ENCODE measurements around the gene MCF2L. TPM values are rescaled to one million over a fixed set of nuclear protein-coding genes. Genes with fewer than 3 reads are reported as not detected.
A peak's percentile ranks its signal among the peaks of the same experiment; 100 is the strongest.

MCF2L gene
- total RNA-seq, 1 donor from 2014 or later: 6.7 TPM

GRCh38 chr13:112961457-112962369 is 7.3 kb upstream of the MCF2L start:
- Mint-ChIP-seq H3K9me3 (ENCODE audit: low read depth) (no peaks in the 10 kb centered on the region), H3K27ac (ENCODE audit: unreplicated experiment) (no peak overlapping the region), H3K4me1 (ENCODE audit: low read depth) (peaks cover 12% of the 10 kb centered on the region), H3K4me3 (ENCODE audit: unreplicated experiment) (no peak overlapping the region), H3K36me3 (ENCODE audit: low read depth) (no peaks in the 10 kb centered on the region), H3K27me3 (ENCODE audit: low read depth) (peaks cover 27% of the 10 kb centered on the region)
- TF ChIP-seq, protein P1, sequence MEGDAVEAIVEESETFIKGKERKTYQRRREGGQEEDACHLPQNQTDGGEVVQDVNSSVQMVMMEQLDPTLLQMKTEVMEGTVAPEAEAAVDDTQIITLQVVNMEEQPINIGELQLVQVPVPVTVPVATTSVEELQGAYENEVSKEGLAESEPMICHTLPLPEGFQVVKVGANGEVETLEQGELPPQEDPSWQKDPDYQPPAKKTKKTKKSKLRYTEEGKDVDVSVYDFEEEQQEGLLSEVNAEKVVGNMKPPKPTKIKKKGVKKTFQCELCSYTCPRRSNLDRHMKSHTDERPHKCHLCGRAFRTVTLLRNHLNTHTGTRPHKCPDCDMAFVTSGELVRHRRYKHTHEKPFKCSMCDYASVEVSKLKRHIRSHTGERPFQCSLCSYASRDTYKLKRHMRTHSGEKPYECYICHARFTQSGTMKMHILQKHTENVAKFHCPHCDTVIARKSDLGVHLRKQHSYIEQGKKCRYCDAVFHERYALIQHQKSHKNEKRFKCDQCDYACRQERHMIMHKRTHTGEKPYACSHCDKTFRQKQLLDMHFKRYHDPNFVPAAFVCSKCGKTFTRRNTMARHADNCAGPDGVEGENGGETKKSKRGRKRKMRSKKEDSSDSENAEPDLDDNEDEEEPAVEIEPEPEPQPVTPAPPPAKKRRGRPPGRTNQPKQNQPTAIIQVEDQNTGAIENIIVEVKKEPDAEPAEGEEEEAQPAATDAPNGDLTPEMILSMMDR (IDR thresholded peaks at IDR 0.05): no peak
- DNase-seq (ENCODE audit: low spot score): peak; percentile 77

- Mint-ChIP-seq H3K4me1 (ENCODE audit: low read depth) (peaks cover 5% of the 10 kb centered on the region), H3K27ac (ENCODE audit: unreplicated experiment) (no peak overlapping the region), H3K27me3 (ENCODE audit: low read depth) (peaks cover 28% of the 10 kb centered on the region), H3K4me3 (ENCODE audit: unreplicated experiment) (no peak overlapping the region), H3K36me3 (ENCODE audit: low read depth) (no peaks in the 10 kb centered on the region), H3K9me3 (ENCODE audit: low read depth) (no peaks in the 10 kb centered on the region)
- TF ChIP-seq, protein P1 (IDR thresholded peaks at IDR 0.05): no peak
- DNase-seq (ENCODE audit: low spot score): peak; percentile 71
Measured at GRCh38 chr13:112962396-112962795, 6.6 kb upstream of the MCF2L start.

DNA sequence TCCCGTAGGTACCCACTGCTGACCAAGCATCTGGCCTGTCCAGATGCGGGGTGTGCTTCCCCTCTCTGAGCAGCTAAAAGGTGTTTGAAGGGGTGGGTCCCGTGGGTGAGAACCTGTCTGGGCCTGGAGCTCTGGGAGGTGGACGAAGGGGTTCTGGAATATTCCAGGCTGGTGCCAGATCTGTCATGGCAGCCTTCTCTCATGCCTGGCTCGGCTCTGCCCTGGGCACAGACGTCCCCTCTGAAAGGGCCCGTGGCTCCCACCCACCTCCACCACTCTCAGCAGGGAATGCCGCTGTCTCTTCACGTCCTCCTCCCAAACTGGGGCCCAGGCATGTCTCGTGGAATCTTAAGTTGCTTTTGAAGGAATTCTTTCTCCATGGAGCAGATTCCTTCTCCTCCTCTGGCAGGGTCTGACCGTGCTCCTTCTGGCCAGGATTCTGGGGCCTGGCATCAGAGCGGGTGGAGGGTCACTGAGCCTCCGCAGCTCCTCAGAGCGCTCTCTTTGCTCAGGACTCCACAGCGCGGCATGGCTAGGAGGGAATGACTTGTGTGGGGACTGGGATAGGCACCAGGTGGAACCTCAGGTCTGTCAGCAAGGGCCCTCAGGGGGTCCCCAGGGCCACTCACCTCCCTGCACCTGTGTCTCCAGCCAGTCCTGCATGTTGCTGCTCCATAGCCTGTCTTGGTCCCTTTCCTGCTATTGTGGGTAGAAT is 5.9 kb upstream of the MCF2L start:
- TF ChIP-seq, protein P1 (IDR thresholded peaks at IDR 0.05): no peak
- no peak for DNase-seq (ENCODE audit: low spot score)

GRCh38 chr13:112963641-112964040 is 5.4 kb upstream of the MCF2L start:
- peak; percentile 75 for DNase-seq (ENCODE audit: low spot score)
- TF ChIP-seq, protein P1 (IDR thresholded peaks at IDR 0.05): no peak
- peaks cover 31% of the 10 kb centered on the region for H3K27me3 Mint-ChIP-seq (ENCODE audit: low read depth)
- H3K4me3 Mint-ChIP-seq (ENCODE audit: unreplicated experiment): no peak overlapping the region
- no peaks in the 10 kb centered on the region for H3K9me3 Mint-ChIP-seq (ENCODE audit: low read depth)
- no peaks in the 10 kb centered on the region for H3K36me3 Mint-ChIP-seq (ENCODE audit: low read depth)
- peaks cover 5% of the 10 kb centered on the region for H3K4me1 Mint-ChIP-seq (ENCODE audit: low read depth)
- H3K27ac Mint-ChIP-seq (ENCODE audit: unreplicated experiment): no peak overlapping the region

More for the DNA sequence above, 5.9 kb upstream of the MCF2L start:
- Mint-ChIP-seq H3K4me3 (ENCODE audit: unreplicated experiment) (no peak overlapping the region), H3K4me1 (ENCODE audit: low read depth) (peaks cover 5% of the 10 kb centered on the region), H3K36me3 (ENCODE audit: low read depth) (no peaks in the 10 kb centered on the region), H3K27ac (ENCODE audit: unreplicated experiment) (no peak overlapping the region), H3K27me3 (ENCODE audit: low read depth) (peaks cover 31% of the 10 kb centered on the region), H3K9me3 (ENCODE audit: low read depth) (no peaks in the 10 kb centered on the region)

DNA sequence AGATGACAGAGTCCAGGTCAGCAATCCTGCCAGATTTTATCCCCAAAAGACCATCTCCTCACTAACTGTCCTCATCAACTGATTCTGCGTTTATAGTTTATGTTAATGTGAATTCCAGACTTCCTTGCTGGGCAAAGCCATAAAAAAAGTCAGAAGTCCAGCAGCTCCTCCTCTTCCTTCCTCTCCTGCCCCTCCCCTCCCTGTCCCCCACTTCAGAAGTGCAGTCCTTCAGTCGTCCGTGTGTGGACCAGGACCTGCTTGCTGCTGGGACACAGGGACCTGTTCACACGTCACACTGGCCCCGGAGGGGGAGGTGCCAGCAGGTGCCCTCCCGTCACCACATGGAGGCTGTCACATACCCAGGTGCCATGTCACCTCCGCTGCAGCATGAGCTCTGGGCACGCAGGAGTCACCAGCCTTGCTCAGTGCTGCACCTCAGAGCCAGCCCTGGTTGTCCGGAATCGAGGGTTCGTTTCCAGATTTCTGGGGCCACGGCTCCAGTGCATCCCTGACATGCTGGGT is 4.0 kb upstream of the MCF2L start:
- TF ChIP-seq, protein P1 (IDR thresholded peaks at IDR 0.05): no peak
- H3K27me3 Mint-ChIP-seq (ENCODE audit: low read depth): peaks cover 29% of the 10 kb centered on the region
- H3K36me3 Mint-ChIP-seq (ENCODE audit: low read depth): no peaks in the 10 kb centered on the region
- H3K4me3 Mint-ChIP-seq (ENCODE audit: unreplicated experiment): no peak overlapping the region
- H3K4me1 Mint-ChIP-seq (ENCODE audit: low read depth): peaks cover 6% of the 10 kb centered on the region
- H3K27ac Mint-ChIP-seq (ENCODE audit: unreplicated experiment): no peak overlapping the region
- peak; percentile 71 for DNase-seq (ENCODE audit: low spot score)
- H3K9me3 Mint-ChIP-seq (ENCODE audit: low read depth): no peaks in the 10 kb centered on the region

All from chondrocyte (in vitro differentiated cells).